Neural progenitor cell (in vitro differentiated cells): Measurements from ENCODE around the gene CPLX1.

Experiments
- CTCF ChIP-seq: fragments of 200-600 bp; sonication (generic); IDR thresholded peaks from 2 replicates; pipeline ENCODE4 v1.5.1; 2017; ENCODE audit warnings: antibody characterized with exemption, mild to moderate bottlenecking
- EZH2phosphoT487 ChIP-seq: fragments of 200-600 bp; sonication (generic); IDR thresholded peaks from 2 replicates; pipeline ENCODE4 v1.6.1; 2017; ENCODE audit warnings: antibody characterized with exemption

- TF ChIP-seq CTCF (no peak), EZH2phosphoT487 (no peak)
Measured at GRCh38 chr4:777520-778262, 48.2 kb downstream of the CPLX1 start.
